CD4-positive, alpha-beta T cell treated with Interleukin-17A for 4 hours (primary cell): Measurements from ENCODE around the gene HNRNPA1L2.
"Not testable (repeated sequence)": the region's sequence is repeated elsewhere in the genome, so short reads cannot be mapped to it uniquely, and the experiment has no call there.

ENCODE experiments used
- DNase-seq: peaks from one replicate; pipeline ENCODE4 v3.0.0-alpha.2; 2020; ENCODE audit warnings: mixed read lengths

The HNRNPA1L2 gene

GRCh38 chr13:52642131-52642530 lies at the start of gene HNRNPA1L2:
Gene HNRNPA1L2, plus strand, starts transcription at chr13:52642431. Its CDS starts 62 bp downstream, at chr13:52642493.
- DNase-seq: no peak

- DNase-seq: not testable (repeated sequence)
These were observed 49.1 kb upstream of the HNRNPA1L2 start for GRCh38 chr13:52593175-52593574.

GRCh38 chr13:52593812-52594211 lies 48.4 kb upstream of the HNRNPA1L2 start:
- not testable (repeated sequence) for DNase-seq

- not testable (repeated sequence) for DNase-seq
These were observed 47.9 kb upstream of the HNRNPA1L2 start for GRCh38 chr13:52594295-52594694.

GRCh38 chr13:52597676-52598075 lies 44.6 kb upstream of the HNRNPA1L2 start:
- no peak for DNase-seq

GRCh38 chr13:52599037-52599847 lies 43.0 kb upstream of the HNRNPA1L2 start:
- DNase-seq: no peak

GRCh38 chr13:52599848-52600603 lies 42.2 kb upstream of the HNRNPA1L2 start:
- no peak for DNase-seq

GRCh38 chr13:52600666-52601065 lies 41.6 kb upstream of the HNRNPA1L2 start:
- no peak for DNase-seq

GRCh38 chr13:52603316-52603715 lies 38.9 kb upstream of the HNRNPA1L2 start:
- not testable (repeated sequence) for DNase-seq

GRCh38 chr13:52606126-52606525 lies 36.1 kb upstream of the HNRNPA1L2 start:
- not testable (repeated sequence) for DNase-seq

- DNase-seq: not testable (repeated sequence)
These were observed 35.4 kb upstream of the HNRNPA1L2 start for GRCh38 chr13:52606795-52607194.

GRCh38 chr13:52608184-52608583 lies 34.0 kb upstream of the HNRNPA1L2 start:
- DNase-seq: not testable (repeated sequence)

- DNase-seq: peak; percentile 10
These were observed 33.1 kb upstream of the HNRNPA1L2 start for GRCh38 chr13:52609013-52609606.

- DNase-seq: not testable (repeated sequence)
These were observed 32.1 kb upstream of the HNRNPA1L2 start for GRCh38 chr13:52610158-52610557.

- no peak for DNase-seq
These were observed 27.0 kb upstream of the HNRNPA1L2 start for GRCh38 chr13:52615134-52615801.

GRCh38 chr13:52615812-52616211 lies 26.4 kb upstream of the HNRNPA1L2 start:
- no peak for DNase-seq

- DNase-seq: peak; percentile 85
These were observed 24.9 kb upstream of the HNRNPA1L2 start for GRCh38 chr13:52617070-52618060.

- DNase-seq: not testable (repeated sequence)
These were observed 11.0 kb upstream of the HNRNPA1L2 start for GRCh38 chr13:52631083-52631690.

- no peak for DNase-seq
These were observed 3.4 kb upstream of the HNRNPA1L2 start for GRCh38 chr13:52638666-52639328.

- no peak for DNase-seq
These were observed 1.9 kb downstream of the HNRNPA1L2 start for GRCh38 chr13:52644108-52644507.

- DNase-seq: no peak
These were observed 4.7 kb downstream of the HNRNPA1L2 start for GRCh38 chr13:52646967-52647366.
